T-helper 1 cell treated with Interleukin-12 subunit alpha and Interleukin-12 subunit beta and Interleukin-4 antibody, amounts not matched to agents 30 μg/mL and 1 μg/mL, for 36 hours (primary cell): ENCODE data around the gene AKAP17A.
"Not testable (repeated sequence)": the region's sequence is repeated elsewhere in the genome, so short reads cannot be mapped to it uniquely, and the experiment has no call there.

ENCODE experiments used
- H3K27ac Mint-ChIP-seq: one replicate; pipeline ENCODE4 v1.8.0; 2021; ENCODE audit warnings: mild to moderate bottlenecking, mixed read lengths
- H3K27me3 Mint-ChIP-seq: one replicate; pipeline ENCODE4 v1.8.0; 2021; ENCODE audit warnings: low read depth, mixed read lengths
- H3K36me3 Mint-ChIP-seq: one replicate; pipeline ENCODE4 v1.8.0; 2021; ENCODE audit warnings: low read depth, mixed read lengths
- H3K4me1 Mint-ChIP-seq: one replicate; pipeline ENCODE4 v1.8.0; 2021; ENCODE audit warnings: low read depth, mixed read lengths
- H3K4me3 Mint-ChIP-seq: one replicate; pipeline ENCODE4 v1.8.0; 2021; ENCODE audit warnings: mild to moderate bottlenecking, moderate library complexity, mixed read lengths
- H3K9me3 Mint-ChIP-seq: one replicate; pipeline ENCODE4 v1.8.0; 2021; ENCODE audit warnings: mixed read lengths

The AKAP17A gene

DNA sequence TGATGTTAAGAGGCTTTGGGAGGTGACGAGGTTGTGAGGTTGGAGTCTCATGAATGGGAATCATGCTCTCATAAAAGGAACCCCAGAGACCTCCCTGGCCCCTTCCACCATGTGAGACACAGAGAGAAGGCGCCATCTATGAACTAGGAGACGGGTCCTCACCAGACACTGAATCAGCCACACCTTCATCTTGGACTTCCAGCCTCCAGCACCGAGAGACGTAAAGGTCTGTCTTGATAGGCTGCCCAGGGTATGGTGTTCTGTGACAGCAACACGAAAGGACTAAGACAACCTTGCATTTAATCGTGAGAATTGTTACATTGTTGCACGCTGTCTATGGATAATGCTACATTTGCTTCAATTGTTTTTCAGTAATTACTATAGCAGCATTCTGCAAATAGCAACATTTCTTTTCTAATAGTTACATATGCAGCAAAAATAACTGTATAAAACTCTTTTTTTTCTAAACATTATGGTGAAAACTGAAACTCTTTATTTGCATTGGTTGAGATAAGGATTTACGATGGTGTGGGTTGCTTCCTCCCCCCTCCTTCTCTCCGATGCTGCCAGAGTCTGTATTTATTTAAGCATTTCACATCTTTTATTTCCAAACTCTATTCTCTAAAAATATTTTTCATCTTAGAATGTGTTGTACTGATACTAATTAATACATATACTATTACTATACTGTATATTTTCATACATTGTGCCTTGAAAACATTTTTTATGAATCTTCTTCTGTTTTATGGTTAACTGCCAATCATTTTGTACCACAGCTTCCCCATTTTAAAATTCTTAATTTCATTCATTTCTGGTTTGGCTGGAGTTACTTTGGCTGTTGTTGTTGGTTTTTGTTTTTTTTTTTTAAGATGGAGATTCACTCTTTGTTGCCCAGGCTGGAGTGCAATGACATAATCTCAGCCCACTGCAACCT lies 26.4 kb upstream of the AKAP17A start:
- Mint-ChIP-seq H3K4me1 (peaks cover 20% of the 10 kb centered on the region), H3K27me3 (peaks cover 17% of the 10 kb centered on the region)

DNA sequence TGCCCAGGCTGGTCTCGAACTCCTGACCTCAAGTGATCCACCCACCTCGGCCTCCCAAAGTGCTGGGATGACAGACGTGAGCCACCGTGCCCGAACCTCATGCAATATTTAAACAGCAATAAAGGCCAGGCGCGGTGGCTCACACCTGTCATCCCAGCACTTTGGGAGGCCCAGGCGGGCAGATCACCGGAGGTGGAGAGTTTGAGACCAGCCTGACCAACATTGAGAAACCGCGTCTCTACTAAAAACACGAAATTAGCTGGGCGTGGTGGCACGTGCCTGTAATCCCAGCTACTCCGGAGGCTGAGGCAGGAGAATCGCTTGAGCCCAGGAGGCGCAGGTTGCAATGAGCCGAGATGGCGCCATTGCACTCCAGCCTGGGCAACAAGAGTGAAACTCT lies 17.2 kb upstream of the AKAP17A start:
- H3K4me3 Mint-ChIP-seq, H3K27ac Mint-ChIP-seq, H3K27me3 Mint-ChIP-seq, H3K36me3 Mint-ChIP-seq, H3K9me3 Mint-ChIP-seq: not testable (repeated sequence)
- H3K4me1 Mint-ChIP-seq: peaks cover 10% of the 10 kb centered on the region

More for the DNA sequence above, 26.4 kb upstream of the AKAP17A start:
- Mint-ChIP-seq H3K9me3 (peaks cover 5% of the 10 kb centered on the region), H3K27ac (no peak overlapping the region), H3K36me3 (peaks cover 3% of the 10 kb centered on the region), H3K4me3 (no peak overlapping the region)

DNA sequence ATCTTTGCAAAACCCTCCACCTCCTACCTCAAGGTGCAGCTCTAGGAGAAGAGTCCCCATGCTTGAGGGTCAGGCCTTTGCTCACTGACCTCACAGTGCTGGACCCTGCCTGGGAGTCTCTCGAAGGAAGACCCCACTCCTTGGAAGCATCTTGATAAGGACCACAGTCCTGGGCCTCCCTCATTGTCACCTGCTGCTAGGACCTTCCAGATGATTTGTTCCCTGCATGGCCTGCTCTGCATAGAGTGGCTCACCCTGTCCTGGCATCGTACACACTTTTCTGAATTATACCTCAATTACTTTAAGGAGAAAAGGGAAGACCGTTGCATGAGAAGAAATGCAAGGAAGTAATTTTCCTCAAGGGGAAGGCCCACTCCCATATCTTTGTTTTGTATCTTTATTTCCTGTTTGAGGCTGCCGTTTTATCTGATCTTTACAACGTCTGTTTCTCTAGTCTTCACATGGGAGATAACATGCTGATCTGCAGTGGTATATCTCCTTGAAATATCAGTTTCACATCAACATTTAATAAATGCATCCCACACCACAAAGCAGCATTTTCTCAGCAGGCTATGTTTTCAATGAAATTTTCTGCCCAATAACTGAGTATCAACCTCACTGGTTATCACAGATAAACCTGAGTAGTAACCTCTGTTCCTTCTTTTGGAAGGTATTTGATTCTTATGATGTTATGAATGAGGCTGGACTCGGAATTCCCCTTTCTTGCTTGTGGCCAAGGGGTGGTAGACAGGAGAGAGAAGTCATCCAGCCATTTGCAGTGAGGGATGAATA lies 15.0 kb upstream of the AKAP17A start:
- Mint-ChIP-seq H3K9me3 (no peaks in the 10 kb centered on the region), H3K4me3 (no peak overlapping the region), H3K36me3 (no peaks in the 10 kb centered on the region), H3K27me3 (no peaks in the 10 kb centered on the region), H3K27ac (no peak overlapping the region), H3K4me1 (peaks cover 8% of the 10 kb centered on the region)

DNA sequence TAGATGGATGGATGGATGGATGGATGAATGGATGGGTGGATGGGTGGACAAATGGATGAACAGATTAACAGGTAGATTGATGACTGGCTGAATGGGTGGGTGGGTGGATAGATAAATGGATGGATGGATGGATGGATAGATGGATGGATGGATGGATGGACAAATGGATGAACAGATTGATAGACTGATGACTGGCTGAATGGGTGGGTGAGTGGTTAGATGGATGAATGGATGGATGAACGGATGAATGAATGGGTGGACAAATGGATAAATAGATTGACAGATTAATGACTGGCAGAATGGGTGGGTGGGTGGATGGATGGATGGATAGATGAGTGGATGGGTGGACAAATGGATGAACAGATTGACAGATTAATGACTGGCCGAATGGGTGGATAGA lies 13.6 kb upstream of the AKAP17A start:
- H3K4me3 Mint-ChIP-seq: no peak overlapping the region
- no peaks in the 10 kb centered on the region for H3K9me3 Mint-ChIP-seq
- no peaks in the 10 kb centered on the region for H3K36me3 Mint-ChIP-seq
- H3K27me3 Mint-ChIP-seq: no peaks in the 10 kb centered on the region
- peaks cover 12% of the 10 kb centered on the region for H3K4me1 Mint-ChIP-seq
- no peak overlapping the region for H3K27ac Mint-ChIP-seq

DNA sequence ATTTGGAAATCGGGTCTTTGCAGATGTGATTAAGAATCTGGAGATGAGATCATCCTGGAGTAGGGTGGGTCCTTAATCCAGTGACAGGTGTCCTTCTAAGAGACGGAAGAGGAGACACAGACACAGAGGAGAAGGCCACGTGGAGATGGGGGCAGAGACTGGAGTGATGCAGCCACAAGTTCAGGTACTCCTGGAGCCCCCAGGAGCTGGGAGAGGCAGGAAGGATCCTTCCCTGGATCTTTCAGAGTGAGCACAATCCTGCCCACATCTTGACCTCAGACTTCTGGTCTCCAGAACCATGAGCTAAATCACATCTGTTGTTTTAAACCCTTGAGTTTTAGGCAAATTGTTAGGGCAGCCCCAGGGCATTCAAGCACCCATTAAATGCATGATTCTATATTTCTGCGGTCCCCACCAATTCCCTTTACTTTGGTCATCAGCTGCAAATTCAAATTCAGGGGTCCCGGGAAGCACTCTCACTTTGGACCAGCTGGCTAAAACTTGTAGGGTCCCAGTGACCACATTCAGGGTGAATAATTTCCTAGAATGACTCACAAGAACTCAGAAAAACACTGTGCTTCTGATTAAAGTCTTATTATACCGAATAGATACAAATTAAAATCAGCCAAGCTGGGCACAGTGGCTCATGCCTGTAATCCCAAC lies 12.8 kb upstream of the AKAP17A start:
- peaks cover 19% of the 10 kb centered on the region for H3K4me1 Mint-ChIP-seq
- H3K27ac Mint-ChIP-seq: no peak overlapping the region
- H3K27me3 Mint-ChIP-seq: no peaks in the 10 kb centered on the region
- H3K4me3 Mint-ChIP-seq: no peak overlapping the region
- H3K36me3 Mint-ChIP-seq: no peaks in the 10 kb centered on the region
- H3K9me3 Mint-ChIP-seq: no peaks in the 10 kb centered on the region

DNA sequence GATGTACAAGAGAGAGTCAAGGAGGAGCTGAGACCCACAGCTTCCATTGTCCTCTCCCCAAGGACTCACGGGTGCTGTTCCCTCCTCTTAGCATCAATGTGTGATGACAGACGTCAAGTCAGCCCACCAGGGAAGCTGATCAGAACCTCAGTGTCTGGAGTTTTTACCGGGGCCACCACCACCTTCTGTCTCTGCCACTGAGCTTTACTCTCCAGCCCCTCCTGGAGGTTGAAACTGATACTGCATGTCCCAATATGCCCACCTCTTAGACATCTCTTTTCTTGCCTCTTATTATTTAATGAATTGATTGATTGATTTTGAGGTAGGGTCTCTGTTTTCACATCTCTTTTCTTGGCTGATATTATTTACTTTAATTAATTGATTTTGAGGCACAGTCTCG lies 10.3 kb upstream of the AKAP17A start:
- Mint-ChIP-seq H3K27me3 (no peaks in the 10 kb centered on the region), H3K4me1 (peaks cover 20% of the 10 kb centered on the region), H3K9me3 (no peaks in the 10 kb centered on the region), H3K27ac (no peak overlapping the region), H3K36me3 (no peaks in the 10 kb centered on the region), H3K4me3 (no peak overlapping the region)

DNA sequence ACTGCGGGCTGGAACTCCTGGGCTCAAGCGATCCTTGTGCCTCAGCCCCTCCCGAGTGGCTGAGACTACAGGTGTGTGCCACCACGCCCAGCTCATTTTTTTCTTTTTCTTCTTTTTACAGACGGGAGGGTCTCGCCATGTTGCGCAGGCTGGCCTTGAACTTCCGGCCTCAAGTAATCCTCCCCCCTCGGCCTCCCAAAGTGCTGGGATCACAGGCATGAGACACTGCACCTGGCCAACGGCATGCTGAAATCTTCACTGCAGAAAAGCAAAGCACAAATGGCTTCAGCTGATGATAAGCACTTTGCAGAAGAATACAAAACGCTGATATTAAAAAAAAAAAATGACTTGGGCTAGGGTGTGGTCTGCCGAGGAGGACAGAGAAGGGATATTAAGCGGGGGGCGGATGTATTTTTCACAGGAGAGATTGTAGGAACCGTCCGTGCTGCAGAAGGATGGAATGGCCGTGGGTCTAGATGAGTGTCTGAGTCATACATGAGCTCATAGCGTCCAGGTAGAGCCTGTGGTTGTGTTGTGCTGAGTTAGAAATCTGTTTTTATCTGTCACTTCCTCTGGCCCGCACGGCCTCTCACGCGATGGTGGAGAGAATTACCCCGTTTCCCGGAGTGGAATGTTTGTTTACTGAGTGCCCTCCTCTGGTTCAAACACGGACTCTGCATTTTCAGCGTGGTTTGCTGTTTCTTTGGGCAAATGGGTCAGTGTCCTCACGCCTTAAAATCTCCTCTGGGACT lies 8.5 kb upstream of the AKAP17A start:
- peak overlapping the region; percentile 83 for H3K27ac Mint-ChIP-seq
- peaks cover 22% of the 10 kb centered on the region for H3K4me1 Mint-ChIP-seq
- no peaks in the 10 kb centered on the region for H3K27me3 Mint-ChIP-seq
- H3K9me3 Mint-ChIP-seq: no peaks in the 10 kb centered on the region
- H3K4me3 Mint-ChIP-seq: peak overlapping the region; percentile 45
- no peaks in the 10 kb centered on the region for H3K36me3 Mint-ChIP-seq

DNA sequence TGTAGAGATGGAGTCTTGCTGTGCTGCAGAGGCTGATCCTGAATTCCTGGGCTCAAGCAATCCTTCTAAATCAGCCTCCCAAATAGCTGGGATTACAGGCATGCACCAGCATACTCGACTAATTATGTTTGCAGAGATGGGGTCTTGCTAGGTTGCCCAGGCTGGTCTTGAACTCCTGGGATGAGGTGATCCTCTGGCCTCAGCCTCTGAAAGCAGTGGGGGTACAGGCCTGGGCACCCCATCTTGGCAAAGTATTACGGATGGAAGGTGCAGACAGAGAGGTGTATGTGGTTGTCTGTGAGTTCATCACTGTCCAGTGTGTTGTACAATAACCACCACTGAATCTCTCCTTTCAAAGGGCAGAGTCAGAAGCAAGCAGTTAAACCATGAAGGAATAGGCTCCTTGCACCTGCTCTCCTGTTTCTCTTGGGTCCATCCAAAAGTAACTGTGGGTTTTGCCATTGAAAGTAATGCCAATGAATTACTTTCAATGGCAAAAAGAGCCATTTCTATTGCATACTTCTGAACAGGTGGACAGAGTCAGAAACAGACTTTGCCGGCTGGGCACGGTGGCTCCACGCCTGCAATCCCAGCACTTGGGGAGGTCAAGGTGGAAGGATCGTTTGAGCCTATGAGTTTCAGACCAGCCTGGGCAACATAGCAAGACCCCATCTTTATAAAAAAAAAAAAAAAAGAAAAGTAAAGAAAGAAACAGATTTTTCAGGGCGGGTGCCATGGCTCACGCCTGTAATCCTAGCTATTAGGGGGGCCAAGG lies 7.0 kb upstream of the AKAP17A start:
- H3K9me3 Mint-ChIP-seq: no peaks in the 10 kb centered on the region
- no peak overlapping the region for H3K27ac Mint-ChIP-seq
- H3K36me3 Mint-ChIP-seq: no peaks in the 10 kb centered on the region
- H3K27me3 Mint-ChIP-seq: no peaks in the 10 kb centered on the region
- H3K4me1 Mint-ChIP-seq: peaks cover 25% of the 10 kb centered on the region
- H3K4me3 Mint-ChIP-seq: no peak overlapping the region

DNA sequence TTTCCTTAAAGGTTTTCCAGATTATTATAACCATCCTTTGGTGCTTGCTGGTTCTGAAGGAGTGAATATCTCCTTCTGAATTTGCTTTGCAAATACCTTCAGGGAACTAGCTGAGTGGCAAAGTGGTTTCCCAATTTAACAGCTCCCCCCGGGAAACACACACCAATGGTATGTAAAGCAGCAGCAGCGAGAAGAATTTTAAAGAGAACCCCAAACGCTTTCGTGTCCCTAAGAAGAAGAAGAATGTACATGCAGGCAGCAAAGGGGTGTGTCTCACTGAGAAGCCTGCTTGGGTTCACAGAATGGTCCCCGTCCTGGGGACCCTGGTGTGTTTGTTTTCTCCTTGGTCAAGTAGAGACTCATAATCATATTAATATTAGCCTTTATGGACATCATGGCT lies 4.2 kb upstream of the AKAP17A start:
- H3K27me3 Mint-ChIP-seq: no peaks in the 10 kb centered on the region
- H3K27ac Mint-ChIP-seq: no peak overlapping the region
- no peaks in the 10 kb centered on the region for H3K9me3 Mint-ChIP-seq
- H3K4me3 Mint-ChIP-seq: no peak overlapping the region
- peaks cover 18% of the 10 kb centered on the region for H3K4me1 Mint-ChIP-seq
- no peaks in the 10 kb centered on the region for H3K36me3 Mint-ChIP-seq

DNA sequence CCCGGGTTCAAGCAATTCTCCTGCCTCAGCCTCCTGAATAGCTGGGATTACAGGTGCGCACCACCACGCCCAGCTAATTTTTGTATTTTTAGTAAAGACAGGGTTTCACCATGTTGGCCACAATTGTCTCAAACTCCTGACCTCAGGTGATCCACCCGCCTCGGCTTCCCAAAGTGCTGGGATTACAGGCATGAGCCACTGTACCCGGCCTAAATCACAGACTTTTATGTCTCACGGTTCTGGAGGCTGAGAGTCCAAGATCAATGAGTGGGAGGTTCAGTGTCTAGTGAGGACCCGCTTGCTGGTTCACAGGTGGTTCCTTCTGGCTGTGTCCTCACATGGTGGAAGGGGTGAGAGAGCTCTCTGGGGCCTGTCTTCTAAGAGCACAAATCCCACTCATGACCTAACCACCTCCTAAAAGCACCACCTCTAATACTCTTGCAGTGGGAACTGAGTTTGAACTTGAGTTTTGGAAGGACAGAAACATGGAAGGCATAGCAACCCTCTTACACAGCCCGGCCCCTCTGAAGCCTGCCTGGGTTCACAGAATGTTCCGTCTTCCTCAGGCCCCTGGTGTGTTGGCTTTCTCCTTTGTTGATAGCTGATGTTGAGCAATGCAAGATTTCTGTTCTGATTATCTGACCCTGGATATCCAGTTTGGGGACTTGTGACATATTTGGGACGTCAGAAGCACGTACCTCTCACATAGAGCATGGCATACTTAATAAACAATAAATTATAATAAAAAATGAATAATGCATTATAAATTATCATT lies 1.9 kb upstream of the AKAP17A start:
- Mint-ChIP-seq H3K4me1 (peaks cover 17% of the 10 kb centered on the region), H3K4me3 (no peak overlapping the region), H3K27ac (peak overlapping the region; percentile 77), H3K9me3 (no peaks in the 10 kb centered on the region), H3K36me3 (peaks cover 10% of the 10 kb centered on the region), H3K27me3 (no peaks in the 10 kb centered on the region)

DNA sequence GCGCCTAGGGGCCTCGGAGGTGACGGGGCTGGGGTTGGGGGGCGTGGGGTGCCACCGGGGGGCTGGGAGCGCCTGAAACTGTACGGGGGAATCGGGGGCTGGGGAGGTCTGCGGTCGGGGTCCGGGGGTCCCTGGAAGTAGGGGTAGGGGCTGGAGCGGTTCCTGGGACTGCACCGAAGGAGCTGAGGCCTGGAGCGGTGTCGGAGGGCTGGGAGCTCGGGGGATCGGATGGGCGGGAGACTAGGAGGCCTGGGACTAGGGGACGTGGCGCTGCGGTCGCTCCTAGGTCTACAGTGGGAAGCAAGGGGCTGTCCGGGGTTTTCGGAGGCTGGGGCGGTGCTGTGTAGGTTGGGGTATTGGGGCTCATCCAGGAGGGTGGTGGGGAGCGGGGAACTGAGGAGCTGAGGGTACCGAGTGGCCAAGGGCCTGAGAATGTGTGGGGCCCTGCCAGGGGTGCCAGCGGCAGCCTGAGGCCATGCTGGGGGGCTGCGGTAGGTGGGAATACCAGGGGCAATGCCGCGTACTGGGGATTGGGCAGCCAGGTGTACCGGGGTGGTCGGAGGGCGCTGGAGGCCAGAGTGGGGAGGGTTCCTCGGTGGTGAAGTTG lies 562 bp downstream of the AKAP17A start:
- Mint-ChIP-seq H3K27me3 (no peaks in the 10 kb centered on the region), H3K4me3 (peak overlapping the region; percentile 92), H3K36me3 (peaks cover 21% of the 10 kb centered on the region), H3K27ac (peak overlapping the region; percentile 91), H3K9me3 (no peaks in the 10 kb centered on the region), H3K4me1 (peaks cover 22% of the 10 kb centered on the region)

DNA sequence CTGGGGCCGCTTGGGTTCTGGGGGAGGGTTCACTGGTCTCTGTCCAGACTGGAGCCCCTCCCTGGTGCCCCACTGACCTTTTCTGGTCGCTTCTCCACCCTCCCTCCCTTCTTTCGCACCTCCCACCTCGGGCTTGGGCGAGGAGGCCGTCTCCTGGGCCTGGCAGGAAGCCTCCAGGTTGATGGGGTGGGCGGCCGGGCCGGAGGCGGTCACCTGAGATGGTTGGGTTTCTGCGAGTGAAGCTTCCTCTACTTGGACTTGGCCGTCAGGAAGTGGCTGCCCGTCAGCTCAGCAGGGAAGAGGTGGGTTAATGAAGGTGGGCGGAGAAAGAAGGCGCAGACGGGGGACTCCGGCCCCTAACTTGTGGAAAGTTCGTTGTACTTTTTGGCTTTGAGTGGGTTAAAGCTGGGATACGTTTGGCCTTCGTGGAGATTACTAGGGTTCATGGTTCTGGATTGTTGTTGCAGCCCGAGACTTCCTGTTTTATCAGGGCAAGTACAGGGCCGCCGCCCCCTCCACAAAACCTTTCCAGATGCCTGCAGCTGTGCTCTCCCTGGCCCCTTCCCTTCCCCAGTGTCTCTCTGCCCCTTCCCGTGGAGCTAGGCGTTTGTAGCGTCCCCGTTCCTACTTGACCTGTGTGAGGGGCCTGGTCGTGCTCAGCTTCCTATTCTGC lies 1.2 kb downstream of the AKAP17A start:
- Mint-ChIP-seq H3K36me3 (peaks cover 24% of the 10 kb centered on the region), H3K4me1 (peaks cover 22% of the 10 kb centered on the region), H3K27me3 (no peaks in the 10 kb centered on the region), H3K27ac (peak overlapping the region; percentile 91), H3K9me3 (no peaks in the 10 kb centered on the region), H3K4me3 (peak overlapping the region; percentile 92)
